ENCODE measurements around the gene LCE3A. TPM values are rescaled to one million over a fixed set of nuclear protein-coding genes. Genes with fewer than 3 reads are reported as not detected.

LCE3A gene
- total and polyA plus RNA-seq, 10 of the 15 experiments (the other 5 are each of a cell fraction or from before 2014, with no cell fraction given), result not detected

DNA sequence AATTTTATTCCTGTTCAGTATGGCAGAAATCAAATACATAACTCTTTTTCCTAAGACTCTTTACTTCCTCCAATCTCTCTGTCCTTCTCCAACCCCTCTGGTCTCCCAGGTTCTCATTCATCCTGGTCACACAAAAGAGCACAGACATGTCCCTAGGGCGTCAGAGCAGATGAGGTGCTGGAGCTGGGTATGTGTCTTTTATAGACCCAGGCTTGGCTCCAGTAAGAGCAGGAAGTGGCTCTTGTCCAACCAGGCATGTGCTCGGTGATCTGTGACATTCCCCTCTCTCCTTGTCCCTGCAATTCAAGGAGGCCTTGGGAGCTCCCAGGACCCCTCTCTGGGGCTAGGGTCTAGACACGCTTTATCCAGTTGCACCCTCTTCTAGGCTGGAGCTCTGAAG, 22.2 kb upstream of the LCE3A start:
- ChIA-PET RAD21 (ENCODE audit: unreplicated experiment) (no interaction called here), POLR2A (no interaction called here), SMC1A (ENCODE audit: uncharacterized antibody, unreplicated experiment) (interaction anchor here (1.6 kb wide), 1 partner anchor 8 kb away, joined by 4 read pairs; no protein-coding TSS in a partner anchor), CTCF (interaction anchor here (1.2 kb wide), 1 partner anchor 224 kb away, joined by 4 read pairs; no protein-coding TSS in a partner anchor)
- Histone ChIP-seq H3K9me3 (replicated peaks; ENCODE audit: control insufficient read depth, insufficient read depth, low read length) (no peaks in the 10 kb centered on the region), H3K36me3 (ENCODE audit: control insufficient read depth in 2 of 2, insufficient read depth in 2 of 2, low read length in 1 of 2) (no peaks in the 10 kb centered on the region), H2AFZ (ENCODE audit: control insufficient read depth, low read depth, low read length) (no peak overlapping the region), H3K27me3 (replicated peaks in 1 of 2; ENCODE audit: control insufficient read depth in 2 of 2, insufficient read depth in 2 of 2, low read length in 1 of 2) (no peaks in the 10 kb centered on the region), H3K4me1 (ENCODE audit: control insufficient read depth, insufficient read depth, low read length) (no peaks in the 10 kb centered on the region), H4K20me1 (ENCODE audit: control insufficient read depth, insufficient read depth) (no peaks in the 10 kb centered on the region), H3K27ac (ENCODE audit: control insufficient read depth, insufficient read depth) (no peak overlapping the region), H3K4me3 (no peak overlapping the region), H3K4me2 (ENCODE audit: control insufficient read depth, insufficient read depth) (no peak overlapping the region), H3K9ac (ENCODE audit: control insufficient read depth, insufficient read depth, low read length) (no peak overlapping the region), H3K79me2 (ENCODE audit: control insufficient read depth, insufficient read depth, low read length) (no peaks in the 10 kb centered on the region)
- WGBS (ENCODE audit: insufficient coverage, insufficient replicate concordance, low lambda C conversion rate, missing lambda C conversion rate), result 0% methylated on average over 3 of the region's 3 CpGs
- intact Hi-C loops (cut with micrococcal nuclease; ENCODE audit: unreplicated experiment) (no loop called here), in situ Hi-C loops (cut with MboI) (no loop called here)
- BruUV-seq (replicated peaks), result no TSS peak
- TF ChIP-seq CHD1 (IDR thresholded peaks at IDR 0.05; ENCODE audit: low read depth, low read length), result no peak
- TF ChIP-seq RAD51 (IDR thresholded peaks at IDR 0.05), result no peak
- TF ChIP-seq, protein P1, sequence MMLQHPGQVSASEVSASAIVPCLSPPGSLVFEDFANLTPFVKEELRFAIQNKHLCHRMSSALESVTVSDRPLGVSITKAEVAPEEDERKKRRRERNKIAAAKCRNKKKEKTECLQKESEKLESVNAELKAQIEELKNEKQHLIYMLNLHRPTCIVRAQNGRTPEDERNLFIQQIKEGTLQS (IDR thresholded peaks at IDR 0.05; ENCODE audit: borderline replicate concordance, extremely low read depth, low read depth, low read length), result no peak
- TF ChIP-seq, protein P2, sequence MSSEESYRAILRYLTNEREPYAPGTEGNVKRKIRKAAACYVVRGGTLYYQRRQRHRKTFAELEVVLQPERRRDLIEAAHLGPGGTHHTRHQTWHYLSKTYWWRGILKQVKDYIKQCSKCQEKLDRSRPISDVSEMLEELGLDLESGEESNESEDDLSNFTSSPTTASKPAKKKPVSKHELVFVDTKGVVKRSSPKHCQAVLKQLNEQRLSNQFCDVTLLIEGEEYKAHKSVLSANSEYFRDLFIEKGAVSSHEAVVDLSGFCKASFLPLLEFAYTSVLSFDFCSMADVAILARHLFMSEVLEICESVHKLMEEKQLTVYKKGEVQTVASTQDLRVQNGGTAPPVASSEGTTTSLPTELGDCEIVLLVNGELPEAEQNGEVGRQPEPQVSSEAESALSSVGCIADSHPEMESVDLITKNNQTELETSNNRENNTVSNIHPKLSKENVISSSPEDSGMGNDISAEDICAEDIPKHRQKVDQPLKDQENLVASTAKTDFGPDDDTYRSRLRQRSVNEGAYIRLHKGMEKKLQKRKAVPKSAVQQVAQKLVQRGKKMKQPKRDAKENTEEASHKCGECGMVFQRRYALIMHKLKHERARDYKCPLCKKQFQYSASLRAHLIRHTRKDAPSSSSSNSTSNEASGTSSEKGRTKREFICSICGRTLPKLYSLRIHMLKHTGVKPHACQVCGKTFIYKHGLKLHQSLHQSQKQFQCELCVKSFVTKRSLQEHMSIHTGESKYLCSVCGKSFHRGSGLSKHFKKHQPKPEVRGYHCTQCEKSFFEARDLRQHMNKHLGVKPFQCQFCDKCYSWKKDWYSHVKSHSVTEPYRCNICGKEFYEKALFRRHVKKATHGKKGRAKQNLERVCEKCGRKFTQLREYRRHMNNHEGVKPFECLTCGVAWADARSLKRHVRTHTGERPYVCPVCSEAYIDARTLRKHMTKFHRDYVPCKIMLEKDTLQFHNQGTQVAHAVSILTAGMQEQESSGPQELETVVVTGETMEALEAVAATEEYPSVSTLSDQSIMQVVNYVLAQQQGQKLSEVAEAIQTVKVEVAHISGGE (CRISPR knock-in tag; IDR thresholded peaks at IDR 0.05), result no peak
- TF ChIP-seq ASH2L (IDR thresholded peaks at IDR 0.05; ENCODE audit: borderline replicate concordance, low read depth), result no peak
- TF ChIP-seq TARDBP (IDR thresholded peaks at IDR 0.05; ENCODE audit: borderline replicate concordance), result no peak
- DNase-seq (ENCODE audit: low read depth, low spot score) (no peak), ATAC-seq (no peak), FAIRE-seq (no peak)
